Stimulated activated CD4-positive, alpha-beta T cell treated with anti-CD3 and anti-CD28 coated beads, Interleukin-4, amount 100 ng/mL, for 24 hours (primary cell): ENCODE data around the gene DUSP18.
A peak's percentile ranks its signal among the peaks of the same experiment; 100 is the strongest.
"Not testable (repeated sequence)": the region's sequence is repeated elsewhere in the genome, so short reads cannot be mapped to it uniquely, and the experiment has no call there.

Experiments used
- DNase-seq: peaks from one replicate; pipeline ENCODE4 v3.0.0-alpha.2; 2020

DUSP18 gene

GRCh38 chr22:30667494-30668385 is at the start of gene DUSP18:
Gene DUSP18 (minus strand): TSS chr22:30667875. CDS start chr22:30664003, 3,872 bp downstream.
- peak; percentile 93 for DNase-seq

GRCh38 chr22:30714062-30714461 is 46.4 kb upstream of the DUSP18 start:
- DNase-seq: no peak

GRCh38 chr22:30712094-30712493 is 44.4 kb upstream of the DUSP18 start:
- no peak for DNase-seq

- DNase-seq: not testable (repeated sequence)
These were observed 42.3 kb upstream of the DUSP18 start for GRCh38 chr22:30709980-30710379.

- no peak for DNase-seq
These were observed 38.3 kb upstream of the DUSP18 start for GRCh38 chr22:30705710-30706651.

- DNase-seq: no peak
These were observed 37.3 kb upstream of the DUSP18 start for GRCh38 chr22:30704978-30705377.

- no peak for DNase-seq
These were observed 35.2 kb upstream of the DUSP18 start for GRCh38 chr22:30702856-30703255.

GRCh38 chr22:30701872-30702271 is 34.2 kb upstream of the DUSP18 start:
- no peak for DNase-seq

- no peak for DNase-seq
These were observed 30.3 kb upstream of the DUSP18 start for GRCh38 chr22:30697975-30698374.

- DNase-seq: no peak
These were observed 28.4 kb upstream of the DUSP18 start for GRCh38 chr22:30695871-30696655.

- DNase-seq: no peak
These were observed 27.7 kb upstream of the DUSP18 start for GRCh38 chr22:30695351-30695851.

GRCh38 chr22:30694640-30695350 is 27.1 kb upstream of the DUSP18 start, which contains the start of gene OSBP2:
Gene OSBP2 (plus strand): TSS chr22:30694874. CDS start chr22:30694910, 36 bp downstream.
- peak; percentile 27 for DNase-seq

- peak; percentile 52 for DNase-seq
These were observed 26.5 kb upstream of the DUSP18 start for GRCh38 chr22:30694171-30694639.

- no peak for DNase-seq
These were observed 23.5 kb upstream of the DUSP18 start for GRCh38 chr22:30691204-30691603.

- no peak for DNase-seq
These were observed 21.9 kb upstream of the DUSP18 start for GRCh38 chr22:30689622-30690021.

GRCh38 chr22:30687358-30687757 is 19.7 kb upstream of the DUSP18 start:
- no peak for DNase-seq

- DNase-seq: no peak
These were observed 17.5 kb upstream of the DUSP18 start for GRCh38 chr22:30685178-30685577.

GRCh38 chr22:30681831-30682230 is 14.2 kb upstream of the DUSP18 start:
- DNase-seq: no peak

- DNase-seq: no peak
These were observed 13.5 kb upstream of the DUSP18 start for GRCh38 chr22:30680991-30681770.

- DNase-seq: not testable (repeated sequence)
These were observed 12.4 kb upstream of the DUSP18 start for GRCh38 chr22:30679895-30680690.
